Esophagus muscularis mucosa (tissue), 4 donors: ENCODE data around the gene RCOR3. TPM values are rescaled to one million over a fixed set of nuclear protein-coding genes. Genes with fewer than 3 reads are reported as not detected.
"Not testable (repeated sequence)": the region's sequence is repeated elsewhere in the genome, so short reads cannot be mapped to it uniquely, and the experiment has no call there.

Experiments
- DNase-seq: peaks from one replicate; pipeline ENCODE4 v3.0.0-alpha.2; 2017; ENCODE audit errors: extremely low spot score
- H3K27ac ChIP-seq, 4 donors: fragments of 200-600 bp; sonication (generic); replicated peaks in 1 of 4; 1 replicate in 3 of 4; 2 replicates in 1 of 4; pipeline ENCODE4 v1.5.1; 2016 to 2019; ENCODE audit warnings: mild to moderate bottlenecking in 1 of 4
- H3K27me3 ChIP-seq, 4 donors: fragments of 200-600 bp; sonication (generic); one replicate each; pipeline versions ENCODE4 v1.5.1 to v1.6.0; 2016 to 2019
- H3K36me3 ChIP-seq, 4 donors: fragments of 200-600 bp; sonication (generic); one replicate each; pipeline ENCODE4 v1.5.1; 2016 to 2019
- H3K4me1 ChIP-seq, 4 donors: fragments of 200-600 bp; sonication (generic); one replicate each; pipeline ENCODE4 v1.5.1; 2016 to 2019
- H3K4me3 ChIP-seq, 4 donors: fragments of 200-600 bp; sonication (generic); 1 replicate in 2 of 4; 2 replicates in 2 of 4; pipeline ENCODE4 v1.5.1; 2016 to 2019; ENCODE audit warnings: mild to moderate bottlenecking in 4 of 4, moderate library complexity in 1 of 4
- H3K9me3 ChIP-seq, 4 donors: fragments of 200-600 bp; sonication (generic); 1 replicate in 3 of 4; 2 replicates in 1 of 4; pipeline ENCODE4 v1.5.1; 2016 to 2019
- EP300 ChIP-seq: sonication (generic); formaldehyde crosslinking; IDR thresholded peaks from one replicate; pipeline ENCODE4 v1.6.1; 2017; ENCODE audit warnings: antibody characterized with exemption
- POLR2A ChIP-seq: fragments of 450-650 bp; IDR thresholded peaks from one replicate; pipeline ENCODE4 v1.6.1; 2017; ENCODE audit warnings: antibody characterized with exemption, moderate library complexity, mild to moderate bottlenecking, low read depth
- POLR2AphosphoS5 ChIP-seq, 2 donors: sonication (generic); formaldehyde crosslinking; IDR thresholded peaks; one replicate each; pipeline ENCODE4 v1.6.1; 2017; ENCODE audit warnings: antibody characterized with exemption in 2 of 2
- WGBS: methylation state at CpG from one replicate; pipeline ENCODE4 v1.1.5; 2018; 5-methylcytosine and 5-hydroxymethylcytosine counted together
- intact Hi-C: fragments of 100-400 bp; cut with DNase I; formaldehyde crosslinking; loops from one replicate; pipeline ENCODE4 v1.15.1; 2023
- total RNA-seq, 4 donors: library from RNA; depleted of rRNA; stranded (reverse); fragments of >200 nt; gene quantifications; one replicate each; pipeline versions ENCODE4 v1.1.0 to v1.2.1, GENCODE V29; 2016
- TF ChIP-seq, protein P1 (sequence below), 3 experiments: fragments of 200-600 bp in 2 of 3; fragments of 450-650 bp in 1 of 3; sonication (generic) in 2 of 3; IDR thresholded peaks; one replicate each; pipeline ENCODE4 v1.5.1; 2017 to 2019; ENCODE audit warnings: antibody characterized with exemption in 3 of 3, mild to moderate bottlenecking in 2 of 3, moderate library complexity in 1 of 3

RCOR3 gene
- total RNA-seq, 4 donors from 2014 or later: 21.7 to 38.0 (median 37.7) TPM

DNA sequence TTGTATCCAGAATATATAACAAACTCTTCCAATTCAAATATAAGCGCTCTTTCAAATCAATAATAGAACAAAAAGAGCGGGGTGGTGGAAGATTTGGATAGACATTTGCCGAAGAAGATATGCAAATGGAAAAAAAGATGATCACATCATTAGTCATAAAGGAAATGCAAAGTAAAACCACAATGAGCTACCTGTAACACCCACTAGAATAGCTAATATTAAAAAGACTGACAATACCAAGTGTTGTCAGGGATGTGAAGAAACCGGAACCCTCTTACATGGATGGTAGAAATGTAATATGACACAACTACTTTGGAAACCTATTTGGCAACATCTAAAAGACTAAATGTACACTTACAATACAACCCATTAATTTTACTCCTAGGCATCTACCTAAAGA lies 61.8 kb downstream of the RCOR3 start:
- Histone ChIP-seq H3K36me3 (peaks cover under 1 to 18% (median 8%) of the 10 kb centered on the region in 4 donors), H3K4me1 (peaks cover under 1 to 8% (median 4%) of the 10 kb centered on the region in 4 donors), H3K27me3 (no peaks in the 10 kb centered on the region), H3K4me3 (no peak overlapping the region), H3K27ac (no peak overlapping the region), H3K9me3 (no peaks in the 10 kb centered on the region)
- WGBS: 90% methylated on average over 4 of the region's 4 CpGs
- TF ChIP-seq, protein P1, sequence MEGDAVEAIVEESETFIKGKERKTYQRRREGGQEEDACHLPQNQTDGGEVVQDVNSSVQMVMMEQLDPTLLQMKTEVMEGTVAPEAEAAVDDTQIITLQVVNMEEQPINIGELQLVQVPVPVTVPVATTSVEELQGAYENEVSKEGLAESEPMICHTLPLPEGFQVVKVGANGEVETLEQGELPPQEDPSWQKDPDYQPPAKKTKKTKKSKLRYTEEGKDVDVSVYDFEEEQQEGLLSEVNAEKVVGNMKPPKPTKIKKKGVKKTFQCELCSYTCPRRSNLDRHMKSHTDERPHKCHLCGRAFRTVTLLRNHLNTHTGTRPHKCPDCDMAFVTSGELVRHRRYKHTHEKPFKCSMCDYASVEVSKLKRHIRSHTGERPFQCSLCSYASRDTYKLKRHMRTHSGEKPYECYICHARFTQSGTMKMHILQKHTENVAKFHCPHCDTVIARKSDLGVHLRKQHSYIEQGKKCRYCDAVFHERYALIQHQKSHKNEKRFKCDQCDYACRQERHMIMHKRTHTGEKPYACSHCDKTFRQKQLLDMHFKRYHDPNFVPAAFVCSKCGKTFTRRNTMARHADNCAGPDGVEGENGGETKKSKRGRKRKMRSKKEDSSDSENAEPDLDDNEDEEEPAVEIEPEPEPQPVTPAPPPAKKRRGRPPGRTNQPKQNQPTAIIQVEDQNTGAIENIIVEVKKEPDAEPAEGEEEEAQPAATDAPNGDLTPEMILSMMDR (IDR thresholded peaks at IDR 0.05): no peak
- TF ChIP-seq EP300 (no peak), POLR2A (no peak), POLR2AphosphoS5 (IDR thresholded peaks at IDR 0.05) (no peak)
- no peak for DNase-seq
- intact Hi-C loops: loop anchor here (5.0 to 10.0 kb wide), 2 partner anchors 151 to 334 kb away; no protein-coding TSS in a partner anchor

DNA sequence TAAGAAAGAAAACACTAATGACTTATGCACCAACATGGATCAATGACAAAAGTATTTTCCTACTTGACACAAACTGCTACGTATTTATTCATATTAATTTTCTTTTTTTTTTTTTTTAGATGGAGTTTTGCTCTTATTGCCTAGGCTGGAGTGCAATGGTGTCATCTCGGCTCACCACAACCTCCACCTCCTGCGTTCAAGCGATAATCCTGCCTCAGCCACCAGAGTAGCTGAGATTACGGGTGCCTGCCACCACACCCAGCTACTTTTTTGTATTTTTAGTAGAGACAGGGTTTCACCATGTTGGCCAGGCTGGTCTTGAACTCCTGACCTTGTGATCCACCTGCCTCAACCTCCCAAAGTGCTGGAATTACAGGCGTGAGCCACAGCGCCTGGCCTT lies 62.5 kb downstream of the RCOR3 start:
- not testable (repeated sequence) for H3K4me3 ChIP-seq
- intact Hi-C loops: loop anchor here (5.0 to 10.0 kb wide), 2 partner anchors 151 to 333 kb away; no protein-coding TSS in a partner anchor
- 92% methylated on average over 7 of the region's 7 CpGs for WGBS

DNA sequence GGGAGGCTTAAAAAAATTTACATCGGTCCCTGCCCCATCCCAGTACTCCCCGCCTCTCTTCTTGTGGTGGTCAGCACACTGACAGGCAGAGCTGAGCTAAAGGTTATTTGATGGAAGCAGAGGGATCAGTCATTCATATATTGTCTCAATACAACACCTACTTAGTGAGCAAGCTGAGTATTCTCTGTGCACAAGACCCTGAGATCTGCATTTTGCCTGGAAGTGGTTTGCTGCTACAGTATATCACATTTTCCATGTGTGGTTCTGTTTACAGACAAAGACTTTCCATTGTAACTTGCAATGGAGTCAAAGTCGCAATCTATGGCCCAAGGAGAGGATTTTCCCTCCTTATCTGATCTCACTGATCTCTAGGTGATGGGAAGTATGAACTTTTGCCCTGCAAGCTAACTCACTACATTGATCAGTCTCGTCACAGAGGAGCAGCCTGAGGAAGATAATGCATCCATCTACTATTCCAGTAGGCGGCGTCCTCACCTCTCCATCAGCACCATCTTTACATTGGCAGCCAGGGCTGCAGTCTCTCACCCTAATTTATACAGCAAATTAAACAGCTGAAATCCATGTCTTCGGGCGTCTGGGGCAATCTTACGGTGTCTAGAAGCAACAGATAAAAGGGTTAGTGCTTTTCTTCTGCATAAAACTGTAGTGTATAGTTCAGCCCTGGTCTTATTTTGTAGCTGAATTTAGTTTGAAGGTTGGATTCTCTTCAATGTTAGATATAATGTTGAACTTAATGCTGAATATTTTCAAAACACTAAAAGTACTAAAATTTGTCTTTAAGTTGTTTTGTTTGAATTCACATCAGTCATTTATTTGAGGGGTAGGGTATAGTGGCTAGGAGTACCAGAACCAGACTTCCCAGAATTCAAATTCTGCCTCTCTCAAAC lies 64.2 kb downstream of the RCOR3 start:
- intact Hi-C loops: loop anchor here (5.0 to 10.0 kb wide), 2 partner anchors 149 to 331 kb away; no protein-coding TSS in a partner anchor
- Histone ChIP-seq H3K9me3 (no peaks in the 10 kb centered on the region), H3K4me3 (no peak overlapping the region), H3K4me1 (peaks cover 12 to 23% (median 19%) of the 10 kb centered on the region in 4 donors), H3K27ac (no peak overlapping the region), H3K36me3 (no peaks in the 10 kb centered on the region), H3K27me3 (no peaks in the 10 kb centered on the region)
- WGBS: 26% methylated on average over 9 of the region's 9 CpGs
- no peak for DNase-seq
- TF ChIP-seq EP300: no peak
- TF ChIP-seq, protein P1 (IDR thresholded peaks at IDR 0.05): peak; percentile 68 to 84 (median 74)
- TF ChIP-seq POLR2AphosphoS5 (IDR thresholded peaks at IDR 0.05): no peak

More for the DNA sequence above, 62.5 kb downstream of the RCOR3 start:
- H3K4me1 ChIP-seq: peaks cover 4 to 13% (median 9%) of the 10 kb centered on the region in 4 donors
- not testable (repeated sequence) for H3K27me3 ChIP-seq, DNase-seq, H3K27ac ChIP-seq, H3K9me3 ChIP-seq
- H3K36me3 ChIP-seq: peaks cover 0 to 12% (median 4%) of the 10 kb centered on the region in 4 donors

DNA sequence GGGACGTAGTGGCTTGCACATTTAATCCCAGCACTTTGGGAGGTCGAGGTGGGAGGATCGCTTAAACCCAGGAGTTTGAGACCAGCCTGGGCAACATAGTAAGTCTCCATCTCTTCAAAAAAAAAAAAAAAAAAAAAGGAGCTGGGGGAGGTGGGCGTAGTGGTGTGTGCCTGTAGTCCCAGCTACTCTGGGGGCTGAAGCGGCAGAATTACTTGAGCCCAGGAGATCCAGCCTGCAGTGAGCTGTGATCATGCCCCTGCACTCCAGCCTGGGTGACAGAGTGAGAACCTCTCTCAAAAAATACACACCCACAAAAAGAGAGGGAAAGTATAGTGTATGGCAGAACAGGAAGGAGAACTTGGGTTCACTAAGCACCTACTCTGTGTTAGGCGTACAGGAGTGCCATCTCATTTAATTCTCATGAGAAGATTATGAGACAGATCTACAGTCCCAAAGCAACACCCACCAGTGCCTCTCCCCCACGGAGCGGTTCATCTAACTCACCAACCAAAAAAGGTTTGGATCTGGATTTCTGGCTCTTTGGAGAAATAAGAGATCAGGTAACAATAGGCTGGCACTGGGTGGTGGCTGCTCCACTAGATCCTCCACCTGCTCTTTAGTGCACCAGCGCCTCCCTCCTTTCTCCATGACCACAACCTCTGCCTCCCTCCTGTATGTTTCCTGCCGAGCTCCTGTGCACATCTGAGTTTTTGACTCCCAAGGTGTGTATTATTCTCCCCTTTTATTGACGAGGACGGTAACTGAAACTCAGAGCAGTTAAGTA lies 66.0 kb downstream of the RCOR3 start:
- Histone ChIP-seq H3K36me3 (no peaks in the 10 kb centered on the region), H3K27ac (peak overlapping the region in 1 of 4 donors; percentile 91), H3K4me3 (no peak overlapping the region), H3K27me3 (no peaks in the 10 kb centered on the region), H3K9me3 (no peaks in the 10 kb centered on the region), H3K4me1 (peaks cover 12 to 41% (median 37%) of the 10 kb centered on the region in 4 donors)
- WGBS: 84% methylated on average over 12 of the region's 12 CpGs
- intact Hi-C loops: loop anchor here (5.0 to 10.0 kb wide), 3 partner anchors 147 to 330 kb away; no protein-coding TSS in a partner anchor
- DNase-seq: no peak
- TF ChIP-seq, protein P1 (IDR thresholded peaks at IDR 0.05): no peak
- no peak for TF ChIP-seq POLR2AphosphoS5 (IDR thresholded peaks at IDR 0.05)
- TF ChIP-seq EP300: no peak
- TF ChIP-seq POLR2A: no peak
